ENCODE results near the gene SLC29A1. TPM values are rescaled to one million over a fixed set of nuclear protein-coding genes. Genes with fewer than 3 reads are reported as not detected.

SLC29A1 gene
- total and polyA plus RNA-seq, 2 donors (not counting 3 experiments of a cell fraction or from before 2014, with no cell fraction given) = 202 to 539 TPM

- peak; percentile 84 for TF ChIP-seq JUN (IDR thresholded peaks at IDR 0.05; ENCODE audit: borderline replicate concordance, insufficient read depth, insufficient read length, low read depth)
- no peak for TF ChIP-seq GATA2 (IDR thresholded peaks at IDR 0.05; ENCODE audit: insufficient read depth, insufficient read length, low read depth, low read length)
- TF ChIP-seq, protein P1, sequence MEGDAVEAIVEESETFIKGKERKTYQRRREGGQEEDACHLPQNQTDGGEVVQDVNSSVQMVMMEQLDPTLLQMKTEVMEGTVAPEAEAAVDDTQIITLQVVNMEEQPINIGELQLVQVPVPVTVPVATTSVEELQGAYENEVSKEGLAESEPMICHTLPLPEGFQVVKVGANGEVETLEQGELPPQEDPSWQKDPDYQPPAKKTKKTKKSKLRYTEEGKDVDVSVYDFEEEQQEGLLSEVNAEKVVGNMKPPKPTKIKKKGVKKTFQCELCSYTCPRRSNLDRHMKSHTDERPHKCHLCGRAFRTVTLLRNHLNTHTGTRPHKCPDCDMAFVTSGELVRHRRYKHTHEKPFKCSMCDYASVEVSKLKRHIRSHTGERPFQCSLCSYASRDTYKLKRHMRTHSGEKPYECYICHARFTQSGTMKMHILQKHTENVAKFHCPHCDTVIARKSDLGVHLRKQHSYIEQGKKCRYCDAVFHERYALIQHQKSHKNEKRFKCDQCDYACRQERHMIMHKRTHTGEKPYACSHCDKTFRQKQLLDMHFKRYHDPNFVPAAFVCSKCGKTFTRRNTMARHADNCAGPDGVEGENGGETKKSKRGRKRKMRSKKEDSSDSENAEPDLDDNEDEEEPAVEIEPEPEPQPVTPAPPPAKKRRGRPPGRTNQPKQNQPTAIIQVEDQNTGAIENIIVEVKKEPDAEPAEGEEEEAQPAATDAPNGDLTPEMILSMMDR (IDR thresholded peaks at IDR 0.05; ENCODE audit: extremely low read depth in 1 of 2, insufficient read depth in 1 of 2, low read depth in 1 of 2, low read length in 2 of 2) = no peak
- no peak for TF ChIP-seq POLR2A (IDR thresholded peaks at IDR 0.05; ENCODE audit: low read depth, low read length)
- peak; percentile 61 for TF ChIP-seq POLR2AphosphoS5 (IDR thresholded peaks at IDR 0.05; ENCODE audit: insufficient read depth, low read depth, low read length)
- TF ChIP-seq, protein P2, sequence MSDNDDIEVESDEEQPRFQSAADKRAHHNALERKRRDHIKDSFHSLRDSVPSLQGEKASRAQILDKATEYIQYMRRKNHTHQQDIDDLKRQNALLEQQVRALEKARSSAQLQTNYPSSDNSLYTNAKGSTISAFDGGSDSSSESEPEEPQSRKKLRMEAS (IDR thresholded peaks at IDR 0.05; ENCODE audit: insufficient read depth, insufficient read length) = no peak
- TF ChIP-seq MYC (IDR thresholded peaks at IDR 0.05; ENCODE audit: low read depth, low read length) = peak; percentile 36
- TF ChIP-seq FOS (IDR thresholded peaks at IDR 0.05; ENCODE audit: borderline replicate concordance, insufficient read depth, low read length) = peak; percentile 88
- no peak for TF ChIP-seq EZH2 (IDR thresholded peaks at IDR 0.05; ENCODE audit: borderline replicate concordance, low read depth, low read length, severe bottlenecking)
These were observed 13.8 kb downstream of the SLC29A1 start for GRCh38 chr6:44237021-44237812.

More at GRCh38 chr6:44237021-44237812, 13.8 kb downstream of the SLC29A1 start:
- DNase-seq (ENCODE audit: low read depth, low spot score) (peak; percentile 98), FAIRE-seq (peak; percentile 94)
- Histone ChIP-seq H3K79me2 (ENCODE audit: control insufficient read depth, insufficient read depth, low read length) (no peaks in the 10 kb centered on the region), H3K36me3 (ENCODE audit: control insufficient read depth in 2 of 2, extremely low read depth in 1 of 2, insufficient read depth in 2 of 2, low read length in 2 of 2) (peaks cover 12 to 20% of the 10 kb centered on the region in 2 experiments), H3K9me3 (replicated peaks; ENCODE audit: control insufficient read depth, insufficient read depth, low read length) (no peaks in the 10 kb centered on the region), H4K20me1 (replicated peaks; ENCODE audit: control insufficient read depth, extremely low read depth, insufficient read depth, low read length) (no peaks in the 10 kb centered on the region), H3K9ac (replicated peaks; ENCODE audit: extremely low read depth, insufficient read depth, low read length) (peak overlapping the region; percentile 64), H2AFZ (ENCODE audit: low read depth, low read length) (no peak overlapping the region), H3K4me2 (ENCODE audit: insufficient read depth, low read length) (peak overlapping the region; percentile 14), H3K4me1 (ENCODE audit: control insufficient read depth, extremely low read depth, insufficient read depth, low read length) (peaks cover 41% of the 10 kb centered on the region), H3K4me3 (replicated peaks in 1 of 3; ENCODE audit: insufficient read depth in 1 of 3, low read depth in 1 of 3, low read length in 3 of 3) (peak overlapping the region in 1 of 3 experiments; percentile 35), H3K27ac (ENCODE audit: insufficient read depth, low read depth, low read length) (peak overlapping the region; percentile 70), H3K27me3 (ENCODE audit: control insufficient read depth in 2 of 2, insufficient read depth in 2 of 2, low read length in 2 of 2) (no peaks in the 10 kb centered on the region), H3K9me1 (replicated peaks; ENCODE audit: control insufficient read depth, extremely low read depth, insufficient read depth, low read length) (no peaks in the 10 kb centered on the region)
- dilution Hi-C loops (cut with MboI; ENCODE audit: extremely low pct_ligation_motif_present, low sequenced_read_pairs) = loop anchor here (10.0 kb wide), 1 partner anchor 132 kb away; no protein-coding TSS in a partner anchor
- BruUV-seq (replicated peaks) = TSS peak; percentile 50
- ChIA-PET POLR2A (interaction anchor here (1.0 to 1.3 kb wide), 3 partner anchors 10 to 64 kb away, joined by 4 to 6 read pairs (median 4); partner anchors contain the start of gene HSP90AB1), CTCF (interaction anchor here (0.6 to 7.2 kb wide), 18 partner anchors 9 to 142 kb away, joined by 3 to 148 read pairs (median 4); partner anchors contain the start of genes HSP90AB1, SLC29A1 and SLC35B2)
- intact Hi-C loops (cut with micrococcal nuclease) = loop anchor here (1.0 kb wide), 3 partner anchors 28 to 133 kb away; partner anchors contain the start of gene NFKBIE
